RWPE2 (cell line): ENCODE measurements around the gene HOXB6.

Experiments
- ATAC-seq: fragments of 200-7000 bp; cut with Tn5 transposase; 3 replicates; pipeline ENCODE4 v1.9.1; 2021; ENCODE audit warnings: low read depth
- DNase-seq: peaks from one replicate; pipeline ENCODE4 v3.0.0-alpha.2; 2020; ENCODE audit warnings: low spot score
- H3K27ac ChIP-seq: fragments of 450-650 bp; 2 replicates; pipeline ENCODE4 v1.5.1; 2017; ENCODE audit warnings: mild to moderate bottlenecking; ENCODE audit not compliant: poor library complexity, severe bottlenecking
- H3K27me3 ChIP-seq: fragments of 250-450 bp; sonication (Bioruptor Pico); 2 replicates; pipeline ENCODE4 v1.5.1; 2021; ENCODE audit warnings: mild to moderate bottlenecking, moderate library complexity; ENCODE audit not compliant: insufficient read depth, poor library complexity, severe bottlenecking
- H3K36me3 ChIP-seq: fragments of 250-450 bp; sonication (Bioruptor Pico); 2 replicates; pipeline ENCODE4 v1.5.1; 2020; ENCODE audit warnings: low read depth, mild to moderate bottlenecking, moderate library complexity
- H3K4me1 ChIP-seq: fragments of 250-450 bp; sonication (Bioruptor Pico); 2 replicates; pipeline ENCODE4 v1.5.1; 2021; ENCODE audit warnings: mild to moderate bottlenecking, moderate library complexity; ENCODE audit not compliant: insufficient read depth, poor library complexity, severe bottlenecking
- H3K4me3 ChIP-seq: fragments of 250-450 bp; sonication (Bioruptor Pico); 2 replicates; pipeline ENCODE4 v1.5.1; 2021; ENCODE audit warnings: mild to moderate bottlenecking, moderate library complexity; ENCODE audit not compliant: severe bottlenecking
- H3K9me3 ChIP-seq: fragments of 250-450 bp; sonication (Bioruptor Pico); 2 replicates; pipeline ENCODE4 v1.5.1; 2021; ENCODE audit warnings: mild to moderate bottlenecking, moderate library complexity; ENCODE audit not compliant: severe bottlenecking
- CTCF ChIP-seq: fragments of 450-650 bp; IDR thresholded peaks from one replicate; pipeline ENCODE4 v1.5.1; 2017; ENCODE audit warnings: mild to moderate bottlenecking, moderate library complexity; ENCODE audit not compliant: poor library complexity, severe bottlenecking

The HOXB6 gene

GRCh38 chr17:48567646-48568354, 37.0 kb downstream of the HOXB6 start:
- H3K4me3 ChIP-seq: no peak overlapping the region
- H3K9me3 ChIP-seq: no peaks in the 10 kb centered on the region
- no peaks in the 10 kb centered on the region for H3K27me3 ChIP-seq
- H3K36me3 ChIP-seq: no peaks in the 10 kb centered on the region
- TF ChIP-seq CTCF: no peak
- no peak overlapping the region for H3K27ac ChIP-seq
- no peaks in the 10 kb centered on the region for H3K4me1 ChIP-seq
- ATAC-seq: no peak
- no peak for DNase-seq

- H3K4me3 ChIP-seq: no peak overlapping the region
- no peak for ATAC-seq
- H3K36me3 ChIP-seq: peaks cover 2% of the 10 kb centered on the region; the same call in 1 of the 2 replicates
- H3K4me1 ChIP-seq: no peaks in the 10 kb centered on the region
- DNase-seq: no peak
- H3K27ac ChIP-seq: no peak overlapping the region
- no peak for TF ChIP-seq CTCF
- H3K27me3 ChIP-seq: no peaks in the 10 kb centered on the region
- no peaks in the 10 kb centered on the region for H3K9me3 ChIP-seq
Measured at GRCh38 chr17:48567209-48567608, 37.6 kb downstream of the HOXB6 start.

- no peak for TF ChIP-seq CTCF
- no peaks in the 10 kb centered on the region for H3K4me1 ChIP-seq
- no peak for DNase-seq
- no peak overlapping the region for H3K4me3 ChIP-seq
- no peak for ATAC-seq
- no peaks in the 10 kb centered on the region for H3K27me3 ChIP-seq
- no peak overlapping the region for H3K27ac ChIP-seq
- H3K9me3 ChIP-seq: no peaks in the 10 kb centered on the region
- H3K36me3 ChIP-seq: peaks cover 3% of the 10 kb centered on the region; the same call in 1 of the 2 replicates
Measured at GRCh38 chr17:48566717-48567116, 38.1 kb downstream of the HOXB6 start.

GRCh38 chr17:48565925-48566710, 38.7 kb downstream of the HOXB6 start:
- Histone ChIP-seq H3K4me1 (no peaks in the 10 kb centered on the region), H3K27me3 (no peaks in the 10 kb centered on the region), H3K4me3 (no peak overlapping the region), H3K36me3 (peaks cover 3% of the 10 kb centered on the region; the same call in 1 of the 2 replicates), H3K27ac (no peak overlapping the region), H3K9me3 (no peaks in the 10 kb centered on the region)
- no peak for TF ChIP-seq CTCF
- DNase-seq (no peak), ATAC-seq (no peak)
